T-helper 2 cell treated with Interferon-gamma antibody and Interleukin-4, amounts not matched to agents 5 μg/mL and 100 μg/mL, for 36 hours (primary cell): ENCODE results near the gene DLG5.
A peak's percentile ranks its signal among the peaks of the same experiment; 100 is the strongest.

Experiments used
- DNase-seq: peaks from one replicate; pipeline ENCODE4 v3.0.0; 2021; ENCODE audit warnings: low spot score
- H3K27ac Mint-ChIP-seq: one replicate; pipeline ENCODE4 v1.8.0; 2021; ENCODE audit warnings: mild to moderate bottlenecking, mixed read lengths
- H3K27me3 Mint-ChIP-seq: one replicate; pipeline ENCODE4 v1.8.0; 2021; ENCODE audit warnings: low read depth, mixed read lengths
- H3K36me3 Mint-ChIP-seq: one replicate; pipeline ENCODE4 v1.8.0; 2021; ENCODE audit warnings: low read depth, mixed read lengths
- H3K4me1 Mint-ChIP-seq: one replicate; pipeline ENCODE4 v1.8.0; 2021; ENCODE audit warnings: low read depth, mixed read lengths
- H3K4me3 Mint-ChIP-seq: one replicate; pipeline ENCODE4 v1.8.0; 2022; ENCODE audit warnings: mild to moderate bottlenecking, moderate library complexity, mixed read lengths
- H3K9me3 Mint-ChIP-seq: one replicate; pipeline ENCODE4 v1.8.0; 2021; ENCODE audit warnings: mixed read lengths

Gene DLG5

GRCh38 chr10:77879710-77880109, 46.8 kb downstream of the DLG5 start:
- no peak for DNase-seq
- Mint-ChIP-seq H3K27ac (no peak overlapping the region), H3K9me3 (no peaks in the 10 kb centered on the region), H3K4me3 (no peak overlapping the region), H3K27me3 (no peaks in the 10 kb centered on the region), H3K36me3 (no peaks in the 10 kb centered on the region), H3K4me1 (peaks cover 8% of the 10 kb centered on the region)

- Mint-ChIP-seq H3K27me3 (no peaks in the 10 kb centered on the region), H3K4me1 (peaks cover 14% of the 10 kb centered on the region), H3K4me3 (no peak overlapping the region), H3K36me3 (no peaks in the 10 kb centered on the region), H3K27ac (no peak overlapping the region), H3K9me3 (no peaks in the 10 kb centered on the region)
- no peak for DNase-seq
Measured at GRCh38 chr10:77879065-77879464, 47.5 kb downstream of the DLG5 start.

- no peaks in the 10 kb centered on the region for H3K9me3 Mint-ChIP-seq
- DNase-seq, result peak; percentile 7
- no peak overlapping the region for H3K27ac Mint-ChIP-seq
- no peaks in the 10 kb centered on the region for H3K27me3 Mint-ChIP-seq
- H3K4me3 Mint-ChIP-seq, result no peak overlapping the region
- H3K36me3 Mint-ChIP-seq, result no peaks in the 10 kb centered on the region
- peaks cover 25% of the 10 kb centered on the region for H3K4me1 Mint-ChIP-seq
Measured at GRCh38 chr10:77877441-77878344, 48.9 kb downstream of the DLG5 start.

GRCh38 chr10:77875730-77876129, 50.8 kb downstream of the DLG5 start:
- H3K4me1 Mint-ChIP-seq, result peaks cover 25% of the 10 kb centered on the region
- no peak overlapping the region for H3K4me3 Mint-ChIP-seq
- no peak overlapping the region for H3K27ac Mint-ChIP-seq
- H3K36me3 Mint-ChIP-seq, result no peaks in the 10 kb centered on the region
- H3K9me3 Mint-ChIP-seq, result no peaks in the 10 kb centered on the region
- no peaks in the 10 kb centered on the region for H3K27me3 Mint-ChIP-seq
- no peak for DNase-seq

GRCh38 chr10:77874872-77875271, 51.7 kb downstream of the DLG5 start:
- Mint-ChIP-seq H3K27ac (no peak overlapping the region), H3K4me1 (peaks cover 25% of the 10 kb centered on the region), H3K27me3 (no peaks in the 10 kb centered on the region), H3K4me3 (no peak overlapping the region), H3K9me3 (no peaks in the 10 kb centered on the region), H3K36me3 (no peaks in the 10 kb centered on the region)
- DNase-seq, result no peak

- Mint-ChIP-seq H3K9me3 (no peaks in the 10 kb centered on the region), H3K4me1 (peaks cover 25% of the 10 kb centered on the region), H3K4me3 (peak overlapping the region; percentile 26), H3K36me3 (no peaks in the 10 kb centered on the region), H3K27ac (peak overlapping the region; percentile 82), H3K27me3 (no peaks in the 10 kb centered on the region)
- peak; percentile 53 for DNase-seq
Measured at GRCh38 chr10:77873536-77874380, 52.8 kb downstream of the DLG5 start.

GRCh38 chr10:77872947-77873535, 53.5 kb downstream of the DLG5 start:
- Mint-ChIP-seq H3K27ac (no peak overlapping the region), H3K9me3 (no peaks in the 10 kb centered on the region), H3K4me3 (no peak overlapping the region), H3K4me1 (peaks cover 19% of the 10 kb centered on the region), H3K27me3 (no peaks in the 10 kb centered on the region), H3K36me3 (no peaks in the 10 kb centered on the region)
- DNase-seq, result no peak

GRCh38 chr10:77872151-77872946, 54.2 kb downstream of the DLG5 start:
- peaks cover 18% of the 10 kb centered on the region for H3K4me1 Mint-ChIP-seq
- no peaks in the 10 kb centered on the region for H3K36me3 Mint-ChIP-seq
- no peak overlapping the region for H3K4me3 Mint-ChIP-seq
- DNase-seq, result no peak
- no peaks in the 10 kb centered on the region for H3K27me3 Mint-ChIP-seq
- no peak overlapping the region for H3K27ac Mint-ChIP-seq
- H3K9me3 Mint-ChIP-seq, result no peaks in the 10 kb centered on the region

- H3K4me1 Mint-ChIP-seq, result peaks cover 18% of the 10 kb centered on the region
Measured at GRCh38 chr10:77869626-77870420, 56.7 kb downstream of the DLG5 start.

GRCh38 chr10:77868523-77868922, 58.0 kb downstream of the DLG5 start:
- H3K36me3 Mint-ChIP-seq, result no peaks in the 10 kb centered on the region
- H3K4me1 Mint-ChIP-seq, result peaks cover 8% of the 10 kb centered on the region
- H3K27ac Mint-ChIP-seq, result no peak overlapping the region
- no peak for DNase-seq
- H3K9me3 Mint-ChIP-seq, result no peaks in the 10 kb centered on the region
- H3K27me3 Mint-ChIP-seq, result no peaks in the 10 kb centered on the region
- no peak overlapping the region for H3K4me3 Mint-ChIP-seq

More at GRCh38 chr10:77869626-77870420, 56.7 kb downstream of the DLG5 start:
- Mint-ChIP-seq H3K36me3 (no peaks in the 10 kb centered on the region), H3K4me3 (no peak overlapping the region), H3K27ac (no peak overlapping the region), H3K9me3 (no peaks in the 10 kb centered on the region), H3K27me3 (no peaks in the 10 kb centered on the region)
- no peak for DNase-seq

GRCh38 chr10:77867124-77867719, 59.3 kb downstream of the DLG5 start:
- Mint-ChIP-seq H3K27me3 (no peaks in the 10 kb centered on the region), H3K27ac (no peak overlapping the region), H3K36me3 (no peaks in the 10 kb centered on the region), H3K4me1 (peaks cover 2% of the 10 kb centered on the region), H3K4me3 (no peak overlapping the region), H3K9me3 (no peaks in the 10 kb centered on the region)
- DNase-seq, result no peak

GRCh38 chr10:77866598-77866997, 60.0 kb downstream of the DLG5 start:
- DNase-seq, result no peak
- Mint-ChIP-seq H3K36me3 (no peaks in the 10 kb centered on the region), H3K27me3 (no peaks in the 10 kb centered on the region), H3K4me3 (no peak overlapping the region), H3K4me1 (peaks cover 2% of the 10 kb centered on the region), H3K27ac (no peak overlapping the region), H3K9me3 (no peaks in the 10 kb centered on the region)
